CD1c-positive myeloid dendritic cell (primary cell): ENCODE measurements around the gene ALKBH5.

ENCODE experiments used
- DNase-seq: peaks from one replicate; pipeline ENCODE4 v3.0.0-alpha.2; 2016; ENCODE audit errors: extremely low spot score

Gene ALKBH5

GRCh38 chr17:18183334-18184142, at the start of gene ALKBH5:
ALKBH5 (plus strand) TSS chr17:18183828; CDS start chr17:18184244, 416 bp downstream.
- peak; percentile 99 for DNase-seq

GRCh38 chr17:18136357-18136756, 47.3 kb upstream of the ALKBH5 start:
- DNase-seq, result no peak

GRCh38 chr17:18138065-18138749, 45.4 kb upstream of the ALKBH5 start:
- no peak for DNase-seq

GRCh38 chr17:18139092-18139491, 44.5 kb upstream of the ALKBH5 start:
- DNase-seq, result no peak

GRCh38 chr17:18139498-18139897, 44.1 kb upstream of the ALKBH5 start:
- DNase-seq, result no peak

- no peak for DNase-seq
Observed at GRCh38 chr17:18139949-18140348, 43.7 kb upstream of the ALKBH5 start.

- no peak for DNase-seq
Observed at GRCh38 chr17:18140648-18141047, 43.0 kb upstream of the ALKBH5 start.

GRCh38 chr17:18141210-18141803, 42.3 kb upstream of the ALKBH5 start:
- DNase-seq, result peak; percentile 78

GRCh38 chr17:18142417-18142816, 41.2 kb upstream of the ALKBH5 start:
- DNase-seq, result no peak

GRCh38 chr17:18143044-18143936, 40.3 kb upstream of the ALKBH5 start:
- peak; percentile 46 for DNase-seq

- no peak for DNase-seq
Observed at GRCh38 chr17:18144261-18144660, 39.4 kb upstream of the ALKBH5 start.

GRCh38 chr17:18144855-18145254, 38.8 kb upstream of the ALKBH5 start:
- no peak for DNase-seq

GRCh38 chr17:18145811-18146210, 37.8 kb upstream of the ALKBH5 start:
- DNase-seq, result no peak

- DNase-seq, result no peak
Observed at GRCh38 chr17:18146259-18146658, 37.4 kb upstream of the ALKBH5 start.

GRCh38 chr17:18146980-18147379, 36.6 kb upstream of the ALKBH5 start:
- no peak for DNase-seq

GRCh38 chr17:18148586-18148985, 35.0 kb upstream of the ALKBH5 start:
- DNase-seq, result no peak

GRCh38 chr17:18151290-18151689, 32.3 kb upstream of the ALKBH5 start:
- DNase-seq, result no peak

- no peak for DNase-seq
Observed at GRCh38 chr17:18155179-18155578, 28.4 kb upstream of the ALKBH5 start.

GRCh38 chr17:18156171-18156975, 27.3 kb upstream of the ALKBH5 start:
- DNase-seq, result peak; percentile 38

- no peak for DNase-seq
Observed at GRCh38 chr17:18156976-18157280, 26.7 kb upstream of the ALKBH5 start.

- peak; percentile 54 for DNase-seq
Observed at GRCh38 chr17:18157354-18157985, 26.2 kb upstream of the ALKBH5 start.
